Activated CD8-positive, alpha-beta memory T cell treated with anti-CD3 and anti-CD28 coated beads, Interleukin-2, amount 50 U/mL, for 1 hour (primary cell): ENCODE results near the gene CXCL17.

Experiments used
- DNase-seq: peaks from one replicate; pipeline ENCODE4 v3.0.0-alpha.2; 2020; ENCODE audit errors: extremely low read depth

CXCL17 gene

GRCh38 chr19:42424712-42425131, 18.0 kb downstream of the CXCL17 start:
- DNase-seq: no peak

DNA sequence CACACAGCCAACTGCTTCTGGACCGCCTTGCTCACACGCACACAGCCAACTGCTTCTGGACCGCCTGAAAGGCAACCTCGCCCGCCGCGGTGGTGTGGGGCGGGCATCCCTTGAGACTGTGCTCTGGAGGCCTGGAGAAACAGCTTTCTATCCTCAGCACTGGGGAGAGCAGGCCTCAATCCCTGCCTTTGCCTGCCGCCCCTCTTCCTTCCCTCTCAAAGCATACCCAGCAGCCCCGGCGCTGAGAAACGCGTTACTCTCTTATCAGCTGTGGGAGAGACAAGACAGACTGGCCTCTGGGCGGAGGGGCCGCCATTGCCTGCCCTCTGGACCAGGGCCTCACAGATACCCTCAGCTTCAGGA, 18.4 kb downstream of the CXCL17 start:
- DNase-seq: no peak

GRCh38 chr19:42423462-42424344, 19.0 kb downstream of the CXCL17 start:
- DNase-seq: peak; percentile 85

GRCh38 chr19:42422901-42423461, 19.8 kb downstream of the CXCL17 start:
- DNase-seq: no peak

- no peak for DNase-seq
Observed at GRCh38 chr19:42422092-42422900, 20.4 kb downstream of the CXCL17 start.

GRCh38 chr19:42421591-42422031, 21.1 kb downstream of the CXCL17 start:
- no peak for DNase-seq

DNA sequence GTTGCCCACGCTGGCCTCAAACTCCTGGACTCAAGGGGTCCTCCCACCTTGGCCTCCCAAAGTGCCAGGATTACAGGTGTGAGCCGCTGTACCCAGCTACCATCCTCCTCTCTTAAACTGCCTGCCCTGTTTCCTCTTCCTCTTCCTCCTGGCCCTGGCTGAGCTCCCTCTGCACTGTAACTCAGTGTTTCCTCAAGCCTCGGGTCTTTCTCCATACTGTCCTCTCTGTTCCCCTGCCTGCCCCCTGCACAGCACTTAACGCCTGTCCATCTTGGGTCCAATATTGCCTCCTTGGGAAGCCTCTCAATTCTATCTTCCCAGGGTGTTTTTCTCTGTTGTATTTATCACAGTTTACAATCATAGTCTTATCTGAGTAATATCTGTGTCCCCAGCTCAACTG, 21.6 kb downstream of the CXCL17 start:
- DNase-seq: no peak

DNA sequence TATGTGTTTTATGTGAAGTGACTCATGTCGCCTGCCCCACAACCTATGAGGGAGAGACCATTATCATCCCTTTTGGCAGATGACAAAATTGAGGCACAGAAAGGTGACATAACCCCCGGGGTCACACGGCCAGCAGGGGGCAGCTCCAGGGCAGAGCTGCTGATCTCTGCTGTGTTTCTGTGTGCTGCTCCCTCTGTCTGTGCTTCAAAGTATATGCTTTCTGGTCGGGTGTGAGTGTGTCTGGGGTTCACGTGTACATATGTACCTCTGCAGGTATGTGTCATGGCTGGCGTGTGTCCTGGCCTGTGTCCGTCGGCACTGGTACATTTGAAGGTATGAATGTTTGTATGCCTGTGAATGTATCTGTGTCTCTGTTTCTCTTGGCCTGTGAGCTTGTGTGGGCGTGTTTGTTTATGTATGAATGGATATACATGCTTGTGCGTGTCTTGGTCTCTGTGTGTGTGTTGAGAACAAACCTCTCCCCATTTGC, 22.6 kb downstream of the CXCL17 start:
- DNase-seq: no peak

- DNase-seq: no peak
Observed at GRCh38 chr19:42419309-42419708, 23.4 kb downstream of the CXCL17 start.

GRCh38 chr19:42412661-42413076, 30.1 kb downstream of the CXCL17 start:
- no peak for DNase-seq

GRCh38 chr19:42412227-42412626, 30.5 kb downstream of the CXCL17 start:
- DNase-seq: no peak

DNA sequence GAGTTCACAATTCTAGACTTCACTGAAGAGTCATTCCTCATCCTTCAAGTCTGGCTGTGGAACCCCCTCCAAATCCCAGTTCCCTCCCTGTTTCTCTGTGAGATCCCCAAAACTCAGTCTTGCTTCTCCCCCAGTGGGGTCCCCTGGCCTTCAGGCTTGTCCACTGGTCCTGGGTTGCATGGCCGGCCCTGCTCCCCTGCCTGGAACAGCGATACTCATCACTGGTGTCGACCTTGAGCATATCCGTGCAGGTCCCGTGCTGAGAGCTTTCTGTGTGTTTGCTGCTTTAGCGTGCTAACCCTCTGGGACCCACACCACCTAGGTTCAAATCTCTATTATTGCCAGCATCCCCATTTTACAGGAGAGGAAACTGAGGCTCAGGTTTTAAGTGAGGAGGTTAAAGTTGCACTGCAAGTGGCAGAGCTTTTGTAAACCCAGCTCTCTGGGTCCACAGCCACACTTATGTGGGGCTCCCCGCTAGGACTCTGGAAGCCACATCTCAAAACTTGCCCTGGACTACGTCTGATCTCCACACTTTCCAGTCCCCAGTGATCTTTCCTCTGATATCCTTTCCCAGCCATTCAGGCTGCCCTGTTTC, 31.1 kb downstream of the CXCL17 start:
- DNase-seq: no peak

GRCh38 chr19:42410371-42410770, 32.4 kb downstream of the CXCL17 start:
- DNase-seq: no peak

- no peak for DNase-seq
Observed at GRCh38 chr19:42409477-42409876, 33.3 kb downstream of the CXCL17 start.

DNA sequence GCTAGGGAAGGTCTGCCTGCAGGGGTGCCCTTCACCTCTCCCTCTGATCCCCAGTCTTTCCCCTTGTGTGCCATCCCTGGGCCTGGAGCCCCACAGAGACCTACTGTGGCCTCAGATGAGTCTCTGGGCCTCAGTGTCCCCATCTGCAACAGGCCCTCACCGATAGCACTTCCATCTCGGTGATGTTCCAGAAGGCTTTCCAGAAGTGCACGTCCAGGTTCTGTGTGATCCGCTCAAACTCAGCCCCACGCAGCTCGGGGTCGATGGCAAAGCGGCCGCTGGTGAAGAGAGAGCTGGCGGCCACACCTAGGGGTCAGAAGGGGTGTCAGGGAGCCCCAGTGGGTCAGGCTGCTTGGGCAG, 35.0 kb downstream of the CXCL17 start:
- no peak for DNase-seq

DNA sequence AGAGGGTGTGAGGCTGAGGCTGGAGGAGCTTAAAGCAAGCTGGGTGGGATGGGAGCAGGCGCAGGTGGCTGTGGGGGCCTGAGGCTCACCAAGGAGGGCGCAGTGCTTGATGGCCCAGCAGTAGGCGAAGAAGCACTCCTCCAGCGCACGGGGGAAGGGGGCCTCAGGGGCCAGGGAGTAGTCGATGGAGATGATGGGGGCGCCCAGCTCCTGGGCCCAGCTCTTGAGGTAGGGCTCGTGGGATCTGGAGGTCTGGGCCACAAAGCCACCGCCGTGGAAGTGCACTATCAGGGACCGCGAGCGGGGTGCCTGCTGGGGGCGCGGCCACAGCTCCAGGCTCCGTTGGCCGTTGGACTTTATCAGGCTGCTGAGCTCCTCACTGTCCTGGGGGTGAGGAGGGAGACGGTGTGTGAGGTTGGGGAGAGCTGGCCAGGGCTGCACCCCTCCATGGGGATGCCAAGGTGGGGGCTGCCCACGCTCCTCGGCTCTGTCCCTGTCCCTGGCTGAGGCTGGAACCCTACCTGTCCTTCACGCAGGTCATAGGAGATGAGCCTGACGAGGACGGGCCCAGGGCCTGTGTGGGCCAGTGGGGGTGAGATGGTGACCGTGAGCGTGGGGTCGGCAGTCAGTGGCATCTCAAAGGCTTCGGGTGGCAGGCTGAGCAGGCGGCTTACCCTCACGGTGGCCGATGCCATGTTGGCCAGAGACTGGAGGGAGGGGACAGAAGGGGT, 35.5 kb downstream of the CXCL17 start:
- DNase-seq: no peak

- no peak for DNase-seq
Observed at GRCh38 chr19:42406111-42406510, 36.6 kb downstream of the CXCL17 start.

- DNase-seq: no peak
Observed at GRCh38 chr19:42403586-42403985, 39.2 kb downstream of the CXCL17 start.

DNA sequence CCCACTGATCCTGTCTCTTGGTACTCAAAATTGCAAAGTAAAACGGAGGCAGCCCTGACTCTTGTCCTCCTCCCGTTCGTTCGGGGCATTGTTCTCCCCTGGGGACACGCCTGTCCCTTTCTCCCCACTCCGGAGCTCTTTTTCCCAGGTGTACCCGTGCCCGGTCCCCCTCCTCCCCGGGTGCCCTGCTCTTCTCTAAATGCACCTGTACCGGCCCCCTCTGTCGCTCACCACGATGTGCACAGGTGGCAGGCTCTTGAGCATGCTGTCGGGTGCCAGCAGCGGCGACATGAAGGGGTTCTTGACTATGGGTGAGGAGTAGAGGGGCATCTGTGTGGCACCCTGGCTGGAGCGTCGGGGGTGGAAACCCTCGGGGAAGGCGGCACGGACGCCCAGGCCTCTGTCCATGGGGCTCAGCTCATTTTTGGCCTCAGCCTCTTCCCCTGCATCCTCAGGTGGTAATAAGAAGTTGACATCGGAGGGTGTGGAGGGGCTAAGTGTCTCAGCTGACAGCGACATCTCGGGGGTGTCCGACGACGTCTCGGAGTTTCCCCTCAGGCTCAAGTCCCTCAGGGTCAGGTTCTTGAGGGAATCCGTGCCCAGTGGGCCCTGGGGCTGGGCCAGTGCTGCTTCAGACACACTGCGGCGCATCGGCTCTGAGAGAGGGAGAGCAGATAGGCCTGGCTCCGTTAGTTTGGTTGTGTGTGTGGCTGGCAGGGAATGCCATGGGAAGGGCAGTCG, 40.2 kb downstream of the CXCL17 start:
- no peak for DNase-seq
